GM12874 (cell line): Measurements from ENCODE around the gene CLIP4.

Source experiments
- CTCF ChIP-seq: IDR thresholded peaks from 2 replicates; pipeline ENCODE4 v1.5.1; 2011; ENCODE audit warnings: low read depth, mild to moderate bottlenecking, control low read depth, low read length, moderate library complexity; ENCODE audit not compliant: insufficient read depth

CLIP4 gene

GRCh38 chr2:29162204-29162928, 47.2 kb downstream of the CLIP4 start:
- no peak for TF ChIP-seq CTCF

- TF ChIP-seq CTCF = no peak
Measured at GRCh38 chr2:29164091-29164846, 49.1 kb downstream of the CLIP4 start.

GRCh38 chr2:29165362-29166241, 50.4 kb downstream of the CLIP4 start:
- no peak for TF ChIP-seq CTCF

GRCh38 chr2:29166242-29167039, 51.2 kb downstream of the CLIP4 start:
- TF ChIP-seq CTCF = no peak

GRCh38 chr2:29174937-29175336, 59.7 kb downstream of the CLIP4 start:
- no peak for TF ChIP-seq CTCF

GRCh38 chr2:29175338-29175737, 60.1 kb downstream of the CLIP4 start:
- TF ChIP-seq CTCF = no peak
